ENCODE results near the gene ATP8A2. TPM values are rescaled to one million over a fixed set of nuclear protein-coding genes. Genes with fewer than 3 reads are reported as not detected.

The ATP8A2 gene
- total and polyA plus RNA-seq, 7 donors, result under 0.01 to 2.2 (median 1.2) TPM; not detected in 1

- 83 to 86% methylated on average over 12 of the region's 12 CpGs for WGBS, 2 donors
- no peaks in the 10 kb centered on the region for H3K4me1 ChIP-seq
Measured at GRCh38 chr13:25928941-25929505, 557.2 kb downstream of the ATP8A2 start.

GRCh38 chr13:25929816-25930215 is 558.0 kb downstream of the ATP8A2 start:
- no peak overlapping the region for H3K27ac ChIP-seq
- H3K27me3 ChIP-seq, result no peaks in the 10 kb centered on the region
- no peak overlapping the region for H3K4me3 ChIP-seq
- WGBS, 2 donors, result 52 to 76% methylated on average over 7 of the region's 7 CpGs
- intact Hi-C loops (cut with DNase I), result no loop called here
- TF ChIP-seq POLR2AphosphoS5 (IDR thresholded peaks at IDR 0.05) (no peak), EP300 (IDR thresholded peaks at IDR 0.05) (no peak), POLR2A (IDR thresholded peaks at IDR 0.05) (no peak), CTCF (IDR thresholded peaks at IDR 0.05) (no peak)
- no peaks in the 10 kb centered on the region for H3K4me1 ChIP-seq
- DNase-seq, result no peak
- H3K36me3 ChIP-seq, result no peaks in the 10 kb centered on the region
- H3K9me3 ChIP-seq, result no peaks in the 10 kb centered on the region

More at GRCh38 chr13:25928941-25929505, 557.2 kb downstream of the ATP8A2 start:
- H3K27me3 ChIP-seq, result no peaks in the 10 kb centered on the region
- DNase-seq, result no peak
- H3K27ac ChIP-seq, result no peak overlapping the region
- H3K4me3 ChIP-seq, result no peak overlapping the region
- intact Hi-C loops (cut with DNase I), result no loop called here
- H3K36me3 ChIP-seq, result no peaks in the 10 kb centered on the region
- H3K9me3 ChIP-seq, result no peaks in the 10 kb centered on the region
- no peak for TF ChIP-seq CTCF (IDR thresholded peaks at IDR 0.05)
- no peak for TF ChIP-seq EP300 (IDR thresholded peaks at IDR 0.05)
- no peak for TF ChIP-seq POLR2A (IDR thresholded peaks at IDR 0.05)
- no peak for TF ChIP-seq POLR2AphosphoS5 (IDR thresholded peaks at IDR 0.05)

DNA sequence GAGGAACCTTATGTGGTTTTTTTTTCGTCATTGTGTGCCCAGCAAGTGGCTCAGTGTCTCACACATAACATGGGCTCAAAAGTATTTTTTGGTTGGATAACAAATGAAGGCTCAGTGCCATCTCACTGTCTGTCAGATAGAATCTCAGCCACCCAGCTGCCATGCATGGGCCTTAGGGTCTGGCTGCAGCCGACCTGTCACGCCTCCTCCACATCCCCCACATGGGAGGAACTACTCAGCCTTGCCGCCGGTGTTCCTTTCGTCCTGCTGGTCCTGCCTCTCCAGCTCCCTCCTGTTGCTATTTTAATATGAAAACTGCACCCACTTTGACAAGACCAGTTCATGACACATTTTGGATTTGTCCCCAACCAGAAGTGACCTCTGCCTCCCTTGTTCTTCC is 558.9 kb downstream of the ATP8A2 start:
- WGBS, 2 donors, result 69 to 74% methylated on average over 6 of the region's 6 CpGs

DNA sequence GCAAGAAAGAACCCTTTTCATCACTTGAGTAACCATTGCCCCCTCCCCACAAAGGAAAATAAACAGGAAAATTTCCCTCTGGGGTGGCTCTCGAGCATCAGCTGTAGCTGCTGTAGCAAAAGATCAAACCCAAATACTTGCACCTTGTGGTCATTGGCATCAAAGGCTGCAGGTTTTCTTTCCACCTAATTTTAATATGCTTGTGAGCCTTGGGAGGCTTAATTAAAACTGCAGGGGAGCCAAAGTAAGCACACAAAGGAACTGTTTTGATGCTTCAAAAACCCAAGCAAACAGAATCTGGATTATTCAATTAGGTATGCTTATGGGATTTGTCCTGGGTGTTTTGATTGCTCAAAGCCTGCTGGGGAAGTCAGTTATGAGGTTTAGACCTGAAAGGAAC is 560.6 kb downstream of the ATP8A2 start:
- intact Hi-C loops (cut with DNase I), result no loop called here
- no peak for TF ChIP-seq CTCF (IDR thresholded peaks at IDR 0.05)
- TF ChIP-seq POLR2AphosphoS5 (IDR thresholded peaks at IDR 0.05), result no peak
- TF ChIP-seq POLR2A (IDR thresholded peaks at IDR 0.05), result no peak
- TF ChIP-seq EP300 (IDR thresholded peaks at IDR 0.05), result no peak
- no peaks in the 10 kb centered on the region for H3K4me1 ChIP-seq
- no peaks in the 10 kb centered on the region for H3K36me3 ChIP-seq
- DNase-seq, result no peak
- H3K4me3 ChIP-seq, result no peak overlapping the region
- no peak overlapping the region for H3K27ac ChIP-seq
- H3K9me3 ChIP-seq, result no peaks in the 10 kb centered on the region
- 69 to 73% methylated on average over 1 of the region's 1 CpG for WGBS, 2 donors
- H3K27me3 ChIP-seq, result no peaks in the 10 kb centered on the region

More for the DNA sequence above, 558.9 kb downstream of the ATP8A2 start:
- TF ChIP-seq EP300 (IDR thresholded peaks at IDR 0.05) (no peak), POLR2AphosphoS5 (IDR thresholded peaks at IDR 0.05) (no peak), CTCF (IDR thresholded peaks at IDR 0.05) (no peak), POLR2A (IDR thresholded peaks at IDR 0.05) (no peak)
- no peak overlapping the region for H3K4me3 ChIP-seq
- H3K36me3 ChIP-seq, result no peaks in the 10 kb centered on the region
- DNase-seq, result no peak
- H3K4me1 ChIP-seq, result no peaks in the 10 kb centered on the region
- intact Hi-C loops (cut with DNase I), result no loop called here
- no peak overlapping the region for H3K27ac ChIP-seq
- H3K9me3 ChIP-seq, result no peaks in the 10 kb centered on the region
- H3K27me3 ChIP-seq, result no peaks in the 10 kb centered on the region

DNA sequence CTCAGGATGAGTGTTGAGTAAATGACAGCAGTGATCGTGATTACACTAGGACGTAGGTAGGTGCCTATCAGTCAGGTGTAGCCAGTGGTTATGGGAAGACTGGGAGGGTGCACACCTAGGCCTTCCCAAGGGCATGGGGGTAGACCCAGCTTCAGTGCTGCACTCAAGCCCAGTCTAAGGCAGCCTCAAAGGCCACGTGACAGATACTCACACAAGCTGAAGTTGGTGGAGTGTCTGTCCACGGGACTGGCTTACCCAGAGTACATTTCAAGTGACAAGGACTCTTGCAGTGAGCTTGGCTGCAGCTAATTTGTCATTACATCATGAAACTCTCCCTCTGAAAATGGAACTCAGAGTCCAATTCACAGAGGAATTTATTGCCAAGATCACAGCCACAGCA is 561.7 kb downstream of the ATP8A2 start:
- Histone ChIP-seq H3K4me3 (no peak overlapping the region), H3K27ac (no peak overlapping the region), H3K4me1 (no peaks in the 10 kb centered on the region), H3K36me3 (no peaks in the 10 kb centered on the region), H3K27me3 (no peaks in the 10 kb centered on the region), H3K9me3 (no peaks in the 10 kb centered on the region)
- intact Hi-C loops (cut with DNase I), result no loop called here
- no peak for DNase-seq
- TF ChIP-seq POLR2AphosphoS5 (IDR thresholded peaks at IDR 0.05) (no peak), CTCF (IDR thresholded peaks at IDR 0.05) (no peak), POLR2A (IDR thresholded peaks at IDR 0.05) (no peak), EP300 (IDR thresholded peaks at IDR 0.05) (no peak)
- WGBS, 2 donors, result 71 to 86% methylated on average over 4 of the region's 4 CpGs
